Occipital lobe (tissue), 2 donors: Measurements from ENCODE around the gene SPHK1. TPM values are rescaled to one million over a fixed set of nuclear protein-coding genes. Genes with fewer than 3 reads are reported as not detected.

Experiments used
- DNase-seq: peaks from one replicate; lab custom pipeline; 2025; lab: John Stamatoyannopoulos, UW
- total RNA-seq: library from RNA; depleted of rRNA; stranded (reverse); fragments of >200 nt; gene quantifications from one replicate; pipeline ENCODE4 v1.2.3, GENCODE V29; 2014

Gene SPHK1
- total RNA-seq, 1 donor from 2014 or later = 0.78 TPM

- no peak for DNase-seq
Observed at GRCh38 chr17:76384987-76385891, 830 bp downstream of the SPHK1 start.

GRCh38 chr17:76385892-76386786, 1.7 kb downstream of the SPHK1 start:
- DNase-seq = no peak

- no peak for DNase-seq
Observed at GRCh38 chr17:76386966-76387765, 2.8 kb downstream of the SPHK1 start.

GRCh38 chr17:76388966-76389888, 4.8 kb downstream of the SPHK1 start:
- DNase-seq = no peak

DNA sequence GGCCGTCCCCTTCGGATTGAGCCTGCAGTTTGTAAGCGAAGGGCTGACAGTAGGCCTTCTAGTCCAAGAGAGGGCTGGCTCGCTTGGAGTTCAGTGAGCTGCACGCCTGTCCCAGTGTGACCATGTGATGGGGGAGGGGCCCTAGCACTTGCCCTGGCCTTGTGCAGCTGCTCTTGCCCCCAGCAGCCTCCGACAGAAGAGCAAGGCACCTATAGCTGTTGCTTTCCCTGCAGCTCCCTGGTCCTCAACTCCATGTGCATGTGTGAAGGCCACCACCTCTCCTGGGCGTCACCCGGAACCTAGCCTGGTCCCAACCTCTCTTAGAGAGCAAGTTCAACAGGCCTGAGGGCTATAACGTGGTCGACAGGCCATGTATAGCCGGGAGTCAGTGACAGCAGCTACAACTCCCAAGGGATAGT, 5.6 kb downstream of the SPHK1 start:
- no peak for DNase-seq

DNA sequence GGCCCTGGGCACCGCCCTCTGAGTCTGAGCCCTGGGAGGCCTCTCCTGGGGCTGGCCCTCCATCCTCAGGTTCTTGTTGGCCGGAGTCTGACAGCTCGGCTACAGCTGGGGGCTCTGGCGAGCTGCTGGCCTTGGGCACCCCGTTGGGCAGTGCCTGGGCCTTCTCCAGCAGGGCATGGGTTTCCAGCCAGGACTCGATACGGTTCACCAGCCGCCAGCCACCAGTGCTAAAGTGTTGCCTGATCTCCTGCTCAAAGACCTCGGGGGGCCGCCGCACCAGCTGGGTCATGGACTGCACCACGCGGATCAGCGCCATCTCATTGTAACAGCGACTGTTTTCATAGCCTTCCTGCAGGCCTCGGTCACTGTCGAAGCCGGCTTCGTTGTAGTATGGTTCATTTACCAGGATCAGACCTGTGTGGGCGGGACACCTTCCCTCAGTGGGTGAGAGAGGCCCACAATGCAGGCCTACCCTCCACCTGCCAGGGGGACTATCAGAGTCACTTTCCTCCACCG, 6.8 kb downstream of the SPHK1 start:
- DNase-seq = no peak

DNA sequence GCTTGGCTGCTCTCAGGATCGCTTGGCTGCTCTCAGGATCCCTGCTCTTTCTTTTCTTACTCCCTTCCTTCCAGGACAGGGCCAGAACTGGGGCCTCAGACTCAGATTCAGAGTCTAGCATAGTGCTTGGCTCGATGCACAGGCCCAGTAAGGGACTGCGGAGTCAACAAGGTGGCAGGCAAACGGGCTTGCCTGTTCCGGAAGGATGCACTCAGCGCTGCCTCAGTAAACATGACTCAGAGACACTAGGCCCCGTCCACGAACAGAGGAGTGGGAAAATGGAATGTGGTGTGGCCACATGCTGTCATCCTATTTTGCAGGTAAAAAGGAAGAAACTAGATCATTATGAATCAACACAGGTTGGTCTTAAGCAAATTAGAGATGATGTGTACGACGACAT, 9.8 kb downstream of the SPHK1 start:
- no peak for DNase-seq

DNA sequence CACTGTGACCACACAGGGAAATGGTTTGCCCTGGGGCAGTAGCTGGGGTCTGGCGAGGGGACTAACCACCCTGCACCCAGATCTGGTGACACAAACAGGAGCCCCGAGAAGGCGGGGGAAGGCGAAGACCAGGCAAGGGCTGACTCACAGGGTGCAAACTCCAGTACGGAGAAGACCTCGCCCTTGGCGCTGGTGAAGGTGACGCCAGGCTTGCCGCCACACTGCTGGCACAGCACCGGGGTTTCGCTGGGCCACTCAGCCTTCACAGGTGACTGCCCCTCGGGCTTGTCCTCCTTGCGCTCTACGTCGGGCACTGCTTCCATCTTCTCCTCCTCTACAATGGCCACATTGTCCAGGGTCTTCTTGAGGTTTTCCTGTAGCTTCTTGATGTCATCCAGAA, 11.6 kb downstream of the SPHK1 start:
- no peak for DNase-seq

DNA sequence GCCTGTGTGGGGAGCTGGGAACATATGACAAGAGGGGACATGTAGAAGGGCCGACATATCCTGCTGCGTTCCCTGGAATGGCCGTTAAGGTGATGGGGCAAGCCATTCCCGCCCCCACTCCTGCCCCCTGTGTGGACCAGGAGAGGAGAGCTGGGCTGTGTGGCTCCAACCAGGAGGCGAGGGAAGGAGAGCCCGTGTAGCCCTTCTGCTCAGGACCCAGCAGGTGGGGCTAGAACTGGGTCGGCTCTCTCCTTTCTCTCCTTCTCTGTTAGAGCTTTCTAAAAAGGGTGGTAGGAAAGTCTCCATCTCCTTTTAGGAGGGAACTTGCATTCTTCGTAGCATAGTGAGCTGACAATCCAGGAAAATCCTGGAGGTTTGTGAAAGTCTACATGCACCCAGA, 12.8 kb downstream of the SPHK1 start:
- DNase-seq = no peak

GRCh38 chr17:76397687-76398522, 13.5 kb downstream of the SPHK1 start:
- DNase-seq = peak; percentile 83

GRCh38 chr17:76398523-76399174, 14.2 kb downstream of the SPHK1 start:
- DNase-seq = no peak

GRCh38 chr17:76399175-76400172, 15.1 kb downstream of the SPHK1 start:
- DNase-seq = no peak

- no peak for DNase-seq
Observed at GRCh38 chr17:76402711-76403110, 18.3 kb downstream of the SPHK1 start.

- no peak for DNase-seq
Observed at GRCh38 chr17:76404256-76404655, 19.8 kb downstream of the SPHK1 start.

- DNase-seq = no peak
Observed at GRCh38 chr17:76404976-76405563, 20.7 kb downstream of the SPHK1 start.

DNA sequence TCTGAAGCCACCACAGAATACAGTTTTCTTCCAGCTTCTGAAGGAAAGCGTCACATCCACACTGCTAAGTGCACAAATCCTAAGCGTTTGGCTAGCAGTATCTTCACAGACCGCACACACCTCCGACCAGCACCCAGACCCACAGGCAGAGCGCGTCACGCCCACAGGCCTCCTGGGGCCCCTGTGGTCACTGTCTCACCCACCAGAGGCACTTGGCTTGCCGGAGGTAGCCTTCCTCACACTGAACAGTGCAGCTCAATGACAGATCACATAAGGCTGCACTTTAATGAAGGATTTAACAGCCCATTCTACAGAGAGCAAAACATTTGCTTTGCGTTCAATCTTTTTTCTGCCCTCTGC, 21.2 kb downstream of the SPHK1 start:
- no peak for DNase-seq
